Measurements from ENCODE around the gene CD207. TPM values are rescaled to one million over a fixed set of nuclear protein-coding genes. Genes with fewer than 3 reads are reported as not detected.
"Not testable (repeated sequence)": the region's sequence is repeated elsewhere in the genome, so short reads cannot be mapped to it uniquely, and the experiment has no call there.

The CD207 gene
- total RNA-seq: not detected in 2 replicates

DNA sequence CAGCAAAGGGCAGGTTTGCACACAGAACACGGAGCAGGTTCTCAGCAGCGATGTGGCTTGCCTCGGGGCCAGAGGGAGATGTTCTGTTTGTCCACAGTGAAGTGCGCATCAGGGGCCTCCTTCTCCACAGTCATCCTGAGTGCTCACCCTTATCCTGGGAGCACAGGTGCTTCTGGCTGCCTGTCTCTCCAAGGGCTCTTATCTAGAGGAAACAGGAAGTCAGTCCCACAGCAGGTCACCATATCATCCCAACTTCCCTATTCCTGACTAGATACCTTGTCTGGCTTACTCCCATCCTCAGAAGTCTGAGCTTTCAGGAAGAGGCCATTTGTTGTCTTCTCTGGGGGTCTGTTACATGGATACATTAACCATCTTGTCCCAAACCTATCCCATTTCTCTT is at the start of gene CD207:
Gene CD207, minus strand, starts transcription at position 174 of the 400 bp plus-strand sequence. Its CDS starts 40 bp downstream, at position 134.
- TF ChIP-seq, protein P1, sequence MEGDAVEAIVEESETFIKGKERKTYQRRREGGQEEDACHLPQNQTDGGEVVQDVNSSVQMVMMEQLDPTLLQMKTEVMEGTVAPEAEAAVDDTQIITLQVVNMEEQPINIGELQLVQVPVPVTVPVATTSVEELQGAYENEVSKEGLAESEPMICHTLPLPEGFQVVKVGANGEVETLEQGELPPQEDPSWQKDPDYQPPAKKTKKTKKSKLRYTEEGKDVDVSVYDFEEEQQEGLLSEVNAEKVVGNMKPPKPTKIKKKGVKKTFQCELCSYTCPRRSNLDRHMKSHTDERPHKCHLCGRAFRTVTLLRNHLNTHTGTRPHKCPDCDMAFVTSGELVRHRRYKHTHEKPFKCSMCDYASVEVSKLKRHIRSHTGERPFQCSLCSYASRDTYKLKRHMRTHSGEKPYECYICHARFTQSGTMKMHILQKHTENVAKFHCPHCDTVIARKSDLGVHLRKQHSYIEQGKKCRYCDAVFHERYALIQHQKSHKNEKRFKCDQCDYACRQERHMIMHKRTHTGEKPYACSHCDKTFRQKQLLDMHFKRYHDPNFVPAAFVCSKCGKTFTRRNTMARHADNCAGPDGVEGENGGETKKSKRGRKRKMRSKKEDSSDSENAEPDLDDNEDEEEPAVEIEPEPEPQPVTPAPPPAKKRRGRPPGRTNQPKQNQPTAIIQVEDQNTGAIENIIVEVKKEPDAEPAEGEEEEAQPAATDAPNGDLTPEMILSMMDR (IDR thresholded peaks at IDR 0.05; ENCODE audit: extremely low read depth, low read depth, low read length): no peak
- no peak within 1 kb of the TSS for H3K4me2 ChIP-seq (ENCODE audit: insufficient read depth, low read length)
- no peaks in the 10 kb centered on the region for H4K20me1 ChIP-seq (ENCODE audit: insufficient read depth, low read length)
- H3K27me3 ChIP-seq (ENCODE audit: insufficient read depth, low read length): peaks cover 10% of the 10 kb centered on the region
- H3K36me3 ChIP-seq (ENCODE audit: insufficient read depth, low read length): no peaks in the 10 kb centered on the region
- no peaks in the 10 kb centered on the region for H3K4me1 ChIP-seq (ENCODE audit: insufficient read depth, low read length)
- H3K9me3 ChIP-seq (ENCODE audit: low read depth, low read length): no peaks in the 10 kb centered on the region
- no peak within 1 kb of the TSS for H3K27ac ChIP-seq (ENCODE audit: low read depth, low read length)
- no peaks in the 10 kb centered on the region for H3K79me2 ChIP-seq (ENCODE audit: insufficient read depth, low read length)
- no peak within 1 kb of the TSS for H2AFZ ChIP-seq (ENCODE audit: low read length)
- no peak within 1 kb of the TSS for H3K4me3 ChIP-seq (ENCODE audit: insufficient read depth, low read length)
- DNase-seq (ENCODE audit: insufficient read length, low spot score, missing footprints): no peak

GRCh38 chr2:70878543-70878942 is 42.9 kb upstream of the CD207 start:
- H3K4me3 ChIP-seq (ENCODE audit: insufficient read depth, low read length); H3K36me3 ChIP-seq (ENCODE audit: insufficient read depth, low read length); H4K20me1 ChIP-seq (ENCODE audit: insufficient read depth, low read length); H3K27ac ChIP-seq (ENCODE audit: low read depth, low read length); H3K4me1 ChIP-seq (ENCODE audit: insufficient read depth, low read length); H3K4me2 ChIP-seq (ENCODE audit: insufficient read depth, low read length); H2AFZ ChIP-seq (ENCODE audit: low read length); DNase-seq (ENCODE audit: insufficient read length, low spot score, missing footprints); H3K79me2 ChIP-seq (ENCODE audit: insufficient read depth, low read length); H3K9me3 ChIP-seq (ENCODE audit: low read depth, low read length): not testable (repeated sequence)
- H3K27me3 ChIP-seq (ENCODE audit: insufficient read depth, low read length): peaks cover 23% of the 10 kb centered on the region

DNA sequence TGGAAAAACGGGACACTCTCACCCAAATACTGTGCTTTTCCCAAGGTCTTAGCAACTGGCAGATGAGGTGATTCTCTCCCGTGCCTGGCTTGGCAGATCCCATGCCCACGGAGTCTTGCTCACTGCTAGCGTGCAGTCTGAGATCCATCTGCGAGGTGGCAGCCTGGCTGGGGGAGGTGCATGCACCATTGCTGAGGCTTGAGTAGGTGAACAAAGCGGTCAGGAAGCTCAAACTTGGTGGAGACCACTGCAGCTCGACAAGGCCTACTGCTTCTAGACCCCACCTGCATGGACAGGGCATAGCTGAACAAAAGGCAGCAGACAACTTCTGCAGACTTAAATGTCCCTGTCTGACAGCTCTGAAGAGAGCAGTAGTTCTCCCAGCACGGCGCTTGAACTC is 40.5 kb upstream of the CD207 start:
- not testable (repeated sequence) for H3K27ac ChIP-seq (ENCODE audit: low read depth, low read length); H3K36me3 ChIP-seq (ENCODE audit: insufficient read depth, low read length); H3K4me1 ChIP-seq (ENCODE audit: insufficient read depth, low read length); H3K9me3 ChIP-seq (ENCODE audit: low read depth, low read length); H3K4me3 ChIP-seq (ENCODE audit: insufficient read depth, low read length); H2AFZ ChIP-seq (ENCODE audit: low read length); H3K79me2 ChIP-seq (ENCODE audit: insufficient read depth, low read length); H3K4me2 ChIP-seq (ENCODE audit: insufficient read depth, low read length); DNase-seq (ENCODE audit: insufficient read length, low spot score, missing footprints); H4K20me1 ChIP-seq (ENCODE audit: insufficient read depth, low read length)
- peaks cover 12% of the 10 kb centered on the region for H3K27me3 ChIP-seq (ENCODE audit: insufficient read depth, low read length)

GRCh38 chr2:70873541-70873940 is 37.9 kb upstream of the CD207 start:
- TF ChIP-seq, protein P1 (IDR thresholded peaks at IDR 0.05; ENCODE audit: extremely low read depth, low read depth, low read length): no peak

GRCh38 chr2:70871398-70872211 is 36.0 kb upstream of the CD207 start:
- no peaks in the 10 kb centered on the region for H3K9me3 ChIP-seq (ENCODE audit: low read depth, low read length)
- H3K79me2 ChIP-seq (ENCODE audit: insufficient read depth, low read length): no peaks in the 10 kb centered on the region
- peak overlapping the region; percentile 27 for H2AFZ ChIP-seq (ENCODE audit: low read length)
- peak overlapping the region; percentile 74 for H3K4me2 ChIP-seq (ENCODE audit: insufficient read depth, low read length)
- no peaks in the 10 kb centered on the region for H3K36me3 ChIP-seq (ENCODE audit: insufficient read depth, low read length)
- peaks cover 12% of the 10 kb centered on the region for H3K27me3 ChIP-seq (ENCODE audit: insufficient read depth, low read length)
- peak; percentile 95 for DNase-seq (ENCODE audit: insufficient read length, low spot score, missing footprints)
- TF ChIP-seq, protein P1 (IDR thresholded peaks at IDR 0.05; ENCODE audit: extremely low read depth, low read depth, low read length): peak; percentile 85
- H3K4me3 ChIP-seq (ENCODE audit: insufficient read depth, low read length): peak overlapping the region; percentile 41
- H3K27ac ChIP-seq (ENCODE audit: low read depth, low read length): no peak overlapping the region
- H3K4me1 ChIP-seq (ENCODE audit: insufficient read depth, low read length): no peaks in the 10 kb centered on the region
- no peaks in the 10 kb centered on the region for H4K20me1 ChIP-seq (ENCODE audit: insufficient read depth, low read length)

More at GRCh38 chr2:70873541-70873940, 37.9 kb upstream of the CD207 start:
- Histone ChIP-seq H3K4me3 (ENCODE audit: insufficient read depth, low read length) (no peak overlapping the region), H3K79me2 (ENCODE audit: insufficient read depth, low read length) (no peaks in the 10 kb centered on the region), H2AFZ (ENCODE audit: low read length) (no peak overlapping the region), H3K9me3 (ENCODE audit: low read depth, low read length) (no peaks in the 10 kb centered on the region), H3K4me2 (ENCODE audit: insufficient read depth, low read length) (no peak overlapping the region), H3K27me3 (ENCODE audit: insufficient read depth, low read length) (peaks cover 9% of the 10 kb centered on the region), H3K4me1 (ENCODE audit: insufficient read depth, low read length) (no peaks in the 10 kb centered on the region), H3K27ac (ENCODE audit: low read depth, low read length) (no peak overlapping the region), H3K36me3 (ENCODE audit: insufficient read depth, low read length) (no peaks in the 10 kb centered on the region), H4K20me1 (ENCODE audit: insufficient read depth, low read length) (no peaks in the 10 kb centered on the region)
- peak; percentile 55 for DNase-seq (ENCODE audit: insufficient read length, low spot score, missing footprints)

Data from osteoblast (primary cell).